OCI-LY7 (cell line): ENCODE data around the gene TRAF3IP3.

Source experiments
- EZH2phosphoT487 ChIP-seq: fragments of 200-600 bp; sonication (generic); IDR thresholded peaks from 2 replicates; pipeline ENCODE4 v1.6.1; 2018; ENCODE audit warnings: low read depth, borderline replicate concordance, mild to moderate bottlenecking, mixed run types, antibody characterized with exemption, low read length, moderate library complexity, mixed read lengths
- TF ChIP-seq, protein P1 (sequence below): fragments of 200-600 bp; sonication (generic); conservative IDR thresholded peaks from 2 replicates; pipeline ENCODE4 v1.5.1; 2014; ENCODE audit warnings: mild to moderate bottlenecking, antibody characterized with exemption, low read length, moderate library complexity, mixed read lengths

DNA sequence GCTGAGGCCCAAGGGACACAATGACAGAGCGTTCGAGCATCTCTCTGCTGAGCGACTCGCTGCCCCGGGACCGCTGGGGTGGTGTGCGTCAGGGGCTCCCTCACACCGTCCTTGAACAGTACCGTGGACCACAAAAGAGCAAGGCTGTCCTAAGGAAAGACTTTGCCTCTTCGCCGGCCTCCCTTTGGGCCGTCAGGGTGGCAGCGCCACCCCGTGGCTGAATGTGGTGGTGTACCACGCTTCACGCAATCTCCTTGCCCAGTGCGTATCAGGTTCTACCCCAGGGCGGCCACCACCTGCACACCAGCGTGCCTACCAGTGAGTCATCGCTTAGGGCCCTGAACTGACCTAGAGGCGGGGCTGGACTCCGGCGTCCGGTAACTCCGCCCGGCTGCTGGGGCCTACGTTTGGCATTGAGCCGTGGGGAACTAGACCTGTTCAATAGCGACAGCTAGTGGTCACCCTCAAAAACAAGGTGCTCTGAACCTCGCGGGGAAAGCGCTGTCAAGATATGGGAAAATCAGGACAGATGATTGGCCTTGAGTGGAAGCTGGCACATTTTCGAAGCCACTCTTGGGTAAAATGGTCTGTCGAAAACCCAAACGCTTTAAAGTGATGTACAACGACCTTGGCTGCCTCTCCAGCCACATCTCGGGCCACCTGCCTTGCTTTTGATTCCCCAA lies 8.1 kb upstream of the TRAF3IP3 start:
- TF ChIP-seq, protein P1, sequence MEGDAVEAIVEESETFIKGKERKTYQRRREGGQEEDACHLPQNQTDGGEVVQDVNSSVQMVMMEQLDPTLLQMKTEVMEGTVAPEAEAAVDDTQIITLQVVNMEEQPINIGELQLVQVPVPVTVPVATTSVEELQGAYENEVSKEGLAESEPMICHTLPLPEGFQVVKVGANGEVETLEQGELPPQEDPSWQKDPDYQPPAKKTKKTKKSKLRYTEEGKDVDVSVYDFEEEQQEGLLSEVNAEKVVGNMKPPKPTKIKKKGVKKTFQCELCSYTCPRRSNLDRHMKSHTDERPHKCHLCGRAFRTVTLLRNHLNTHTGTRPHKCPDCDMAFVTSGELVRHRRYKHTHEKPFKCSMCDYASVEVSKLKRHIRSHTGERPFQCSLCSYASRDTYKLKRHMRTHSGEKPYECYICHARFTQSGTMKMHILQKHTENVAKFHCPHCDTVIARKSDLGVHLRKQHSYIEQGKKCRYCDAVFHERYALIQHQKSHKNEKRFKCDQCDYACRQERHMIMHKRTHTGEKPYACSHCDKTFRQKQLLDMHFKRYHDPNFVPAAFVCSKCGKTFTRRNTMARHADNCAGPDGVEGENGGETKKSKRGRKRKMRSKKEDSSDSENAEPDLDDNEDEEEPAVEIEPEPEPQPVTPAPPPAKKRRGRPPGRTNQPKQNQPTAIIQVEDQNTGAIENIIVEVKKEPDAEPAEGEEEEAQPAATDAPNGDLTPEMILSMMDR, result peak; percentile 93
- TF ChIP-seq EZH2phosphoT487, result no peak
